GM10266 (cell line): ENCODE data around the gene SNRNP200.
A peak's percentile ranks its signal among the peaks of the same experiment; 100 is the strongest.

ENCODE experiments used
- DNase-seq: peaks from one replicate; pipeline ENCODE4 v3.0.0; 2012; ENCODE audit errors: extremely low spot score
- TF ChIP-seq, protein P1 (sequence below): IDR thresholded peaks from 2 replicates; pipeline ENCODE4 v1.5.1; 2012; ENCODE audit warnings: mild to moderate bottlenecking, low read depth; ENCODE audit not compliant: control insufficient read depth, insufficient read depth; ENCODE audit errors: missing control alignments

SNRNP200 gene

DNA sequence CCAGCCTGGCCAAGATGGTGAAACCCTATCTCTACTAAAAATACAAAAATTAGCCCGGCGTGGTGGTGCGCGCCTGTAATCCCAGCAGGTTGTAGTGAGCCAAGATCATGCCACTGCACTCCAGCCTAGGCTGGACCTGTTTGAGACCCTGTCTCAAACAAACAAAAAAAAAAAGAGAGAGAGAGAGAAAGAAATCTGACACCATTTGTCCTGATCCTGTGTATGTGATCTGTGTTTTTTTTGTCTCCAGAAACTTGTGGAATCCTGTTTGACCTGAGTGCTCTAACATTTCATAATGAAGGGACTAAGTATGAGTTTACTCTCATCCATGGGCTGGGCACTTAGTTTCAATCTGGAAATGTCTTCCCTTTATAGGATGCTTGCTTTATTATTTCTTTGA, 13.4 kb upstream of the SNRNP200 start:
- no peak for DNase-seq
- TF ChIP-seq, protein P1, sequence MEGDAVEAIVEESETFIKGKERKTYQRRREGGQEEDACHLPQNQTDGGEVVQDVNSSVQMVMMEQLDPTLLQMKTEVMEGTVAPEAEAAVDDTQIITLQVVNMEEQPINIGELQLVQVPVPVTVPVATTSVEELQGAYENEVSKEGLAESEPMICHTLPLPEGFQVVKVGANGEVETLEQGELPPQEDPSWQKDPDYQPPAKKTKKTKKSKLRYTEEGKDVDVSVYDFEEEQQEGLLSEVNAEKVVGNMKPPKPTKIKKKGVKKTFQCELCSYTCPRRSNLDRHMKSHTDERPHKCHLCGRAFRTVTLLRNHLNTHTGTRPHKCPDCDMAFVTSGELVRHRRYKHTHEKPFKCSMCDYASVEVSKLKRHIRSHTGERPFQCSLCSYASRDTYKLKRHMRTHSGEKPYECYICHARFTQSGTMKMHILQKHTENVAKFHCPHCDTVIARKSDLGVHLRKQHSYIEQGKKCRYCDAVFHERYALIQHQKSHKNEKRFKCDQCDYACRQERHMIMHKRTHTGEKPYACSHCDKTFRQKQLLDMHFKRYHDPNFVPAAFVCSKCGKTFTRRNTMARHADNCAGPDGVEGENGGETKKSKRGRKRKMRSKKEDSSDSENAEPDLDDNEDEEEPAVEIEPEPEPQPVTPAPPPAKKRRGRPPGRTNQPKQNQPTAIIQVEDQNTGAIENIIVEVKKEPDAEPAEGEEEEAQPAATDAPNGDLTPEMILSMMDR = no peak

DNA sequence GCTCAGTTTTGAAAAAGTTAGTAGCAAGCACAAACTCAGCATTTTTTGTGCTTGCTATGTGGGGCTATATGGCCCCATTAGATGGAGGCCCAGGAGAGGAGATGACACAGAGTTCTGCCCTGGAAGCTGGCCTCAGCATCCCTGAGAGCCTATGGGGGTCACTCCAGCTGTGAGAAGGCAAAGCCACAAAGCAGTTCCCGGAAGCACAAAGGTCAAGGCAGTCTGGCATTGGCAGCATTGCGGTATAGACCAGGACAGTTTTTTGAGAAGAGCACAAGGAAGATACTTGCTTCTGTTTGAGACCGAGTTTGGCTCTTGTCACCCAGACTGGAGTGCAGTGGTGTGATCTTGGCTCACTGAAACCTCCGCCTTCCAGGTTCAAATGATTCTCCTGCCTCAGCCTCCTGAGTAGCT, 12.2 kb upstream of the SNRNP200 start:
- DNase-seq = no peak
- TF ChIP-seq, protein P1 = no peak

DNA sequence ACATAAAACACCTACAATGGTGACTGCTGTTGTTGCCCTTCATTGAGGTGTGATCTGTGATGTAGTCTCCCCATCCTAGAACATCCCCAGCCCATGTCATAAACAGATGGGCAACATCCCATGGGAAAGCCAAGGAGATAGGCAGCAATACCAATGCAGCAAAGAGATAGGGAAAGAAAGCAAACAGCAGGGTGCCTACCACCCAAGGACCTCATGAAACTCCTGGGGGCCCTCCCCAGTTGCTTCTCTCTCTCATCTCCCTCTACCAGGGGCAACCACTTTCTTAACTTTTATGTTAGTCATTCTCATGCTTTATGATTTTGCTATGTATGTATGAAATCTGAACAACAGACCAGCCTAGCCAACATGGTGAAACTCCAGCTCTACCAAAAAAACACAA, 11.7 kb upstream of the SNRNP200 start:
- TF ChIP-seq, protein P1 = no peak
- no peak for DNase-seq

DNA sequence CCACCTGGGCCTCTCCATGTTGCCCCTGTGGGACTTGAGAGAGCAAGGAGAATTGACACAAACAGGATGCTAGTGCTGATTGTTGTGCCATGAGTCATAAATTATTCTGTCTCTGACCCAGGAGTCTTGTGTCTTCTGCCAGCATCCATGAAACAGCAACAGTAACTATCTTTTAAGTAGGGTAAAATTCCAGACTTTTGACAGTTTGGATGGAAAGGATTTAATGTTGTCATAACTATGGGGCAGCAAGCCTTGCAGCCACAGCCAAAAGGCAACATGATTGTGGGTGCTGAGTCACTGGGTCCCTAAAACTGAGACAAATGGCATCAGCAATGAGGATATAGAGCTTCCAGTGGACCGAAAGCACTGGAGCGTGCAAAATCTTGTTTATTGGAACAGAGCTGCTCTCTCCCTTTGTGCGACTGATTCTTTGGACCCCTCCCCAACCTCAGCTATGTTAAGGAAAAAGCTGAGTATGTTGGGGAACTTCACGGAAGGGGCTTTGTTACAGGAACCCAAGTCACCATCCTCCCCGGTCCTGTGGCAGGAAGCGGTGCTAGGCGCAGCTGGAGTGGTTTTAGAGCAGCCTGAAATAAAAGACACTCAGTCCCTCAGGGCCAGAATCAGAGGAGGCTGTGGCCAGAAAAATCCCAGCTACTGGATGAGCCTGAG, 10.2 kb upstream of the SNRNP200 start:
- TF ChIP-seq, protein P1 = no peak
- DNase-seq = peak; percentile 38

DNA sequence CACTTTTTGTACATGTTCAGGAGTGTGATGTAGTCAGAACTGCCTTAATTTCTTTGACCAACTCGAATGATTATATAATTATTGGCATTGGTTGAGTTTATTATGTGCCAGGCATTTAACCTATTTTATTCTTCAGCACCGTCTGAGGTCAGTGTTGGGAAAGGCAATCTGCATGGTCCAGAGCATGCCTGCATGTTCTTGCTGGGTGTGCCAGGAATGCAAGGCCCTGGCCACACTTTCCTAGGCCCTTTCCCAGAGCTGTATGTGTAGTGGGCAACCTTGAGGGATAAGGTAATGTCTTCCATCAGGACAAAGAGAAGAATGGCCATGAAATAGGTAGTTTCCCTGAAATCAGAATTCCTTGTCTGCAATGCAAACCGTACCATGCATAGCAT, 9.7 kb upstream of the SNRNP200 start:
- no peak for DNase-seq
- TF ChIP-seq, protein P1 = no peak

DNA sequence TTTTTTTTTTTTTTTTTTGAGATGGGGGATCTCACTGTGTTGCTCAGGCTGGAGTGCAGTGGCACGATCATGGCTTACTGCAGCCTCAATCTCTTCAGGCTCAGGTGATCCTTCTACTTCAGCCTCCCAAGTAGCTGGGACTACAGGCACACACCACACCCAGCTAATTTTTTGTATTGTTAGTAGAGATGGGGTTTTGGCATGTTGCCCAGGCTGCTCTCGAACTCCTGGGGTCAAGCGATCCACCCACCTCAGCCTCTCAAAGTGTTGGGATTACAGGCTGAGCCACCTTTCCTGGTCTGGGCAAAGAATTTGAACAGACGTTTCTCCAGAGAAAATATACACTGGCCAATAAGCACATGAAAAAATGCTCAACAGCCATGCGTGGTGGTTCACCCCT, 2.9 kb upstream of the SNRNP200 start:
- TF ChIP-seq, protein P1 = no peak
- DNase-seq = no peak

DNA sequence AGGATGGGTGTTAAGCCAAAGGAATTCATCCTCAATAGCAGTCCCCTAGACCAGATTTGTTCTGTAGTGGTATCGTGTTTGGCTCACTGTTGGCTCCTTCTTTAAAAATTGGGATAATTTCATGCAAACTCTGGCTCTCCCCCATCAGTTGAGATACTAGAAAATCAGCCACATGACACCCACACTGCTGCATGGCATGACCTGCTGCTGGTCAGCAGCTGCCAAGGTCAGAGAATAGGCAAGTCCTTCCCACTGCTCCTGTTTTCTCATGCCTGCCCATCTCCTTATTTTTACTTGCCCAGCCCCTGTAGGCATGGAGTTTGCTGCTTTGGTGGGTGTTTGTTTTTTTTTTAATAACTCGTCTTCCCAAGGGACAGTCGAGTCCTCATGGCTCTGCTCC, 1.0 kb upstream of the SNRNP200 start:
- TF ChIP-seq, protein P1 = no peak
- DNase-seq = no peak
